ENCODE data around the gene MRPL21.

The MRPL21 gene
- total RNA-seq: 22.8 to 64.0 reads per million in 2 experiments

DNA sequence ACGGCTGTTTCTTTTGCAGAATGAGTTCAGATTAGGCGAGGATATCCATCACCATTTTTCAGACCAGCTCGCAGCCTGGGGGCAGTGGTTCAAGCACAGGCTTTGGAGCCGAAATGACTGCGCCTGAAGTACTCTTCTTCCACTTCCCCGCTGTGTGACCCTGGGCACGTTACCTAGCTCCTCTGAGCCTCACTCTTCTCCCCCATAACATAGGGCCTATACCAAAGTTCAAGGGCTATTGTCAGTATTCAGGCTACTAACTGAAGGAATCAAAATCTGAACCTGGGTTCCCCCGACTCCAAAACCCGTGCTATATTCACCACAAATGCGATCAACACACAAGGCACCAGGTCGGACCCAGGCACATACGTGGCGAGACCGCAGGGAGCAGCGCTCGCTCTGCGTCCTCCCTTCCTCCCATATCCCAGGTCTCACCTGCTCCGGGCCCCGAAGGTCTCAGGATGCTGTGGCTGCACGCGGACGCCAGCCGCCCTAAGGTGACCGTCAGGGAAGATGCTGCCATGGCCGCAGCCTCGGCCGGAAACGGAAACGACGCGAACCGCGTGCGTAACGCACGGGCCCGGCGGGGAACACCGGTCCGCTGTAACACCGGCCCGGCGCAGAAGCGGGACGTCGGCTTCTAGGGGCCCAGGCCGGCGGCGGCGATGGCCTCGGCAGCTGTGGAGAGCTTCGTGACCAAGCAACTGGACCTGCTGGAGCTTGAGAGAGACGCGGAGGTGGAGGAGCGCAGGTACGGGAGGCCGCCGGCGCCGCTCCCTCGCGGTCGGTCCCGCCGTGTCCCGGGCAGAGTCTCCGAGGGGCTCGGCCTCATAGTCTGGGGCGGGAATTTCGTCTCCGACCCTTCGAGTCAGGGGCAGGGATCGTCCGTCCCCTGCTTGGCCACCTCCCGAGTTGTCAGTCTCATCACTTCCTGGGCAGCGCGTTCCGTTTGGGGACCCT lies at the start of gene MRPL21, which contains the start of gene IGHMBP2:
TSS of gene MRPL21 (minus strand) at position 545 of the 960 bp plus-strand sequence. CDS start at position 523, 22 bp downstream.
TSS of gene IGHMBP2 (plus strand) at position 604 of the 960 bp plus-strand sequence. CDS start at position 666, 62 bp downstream.
- DNase-seq (ENCODE audit: low read depth): peak; percentile 71

DNA sequence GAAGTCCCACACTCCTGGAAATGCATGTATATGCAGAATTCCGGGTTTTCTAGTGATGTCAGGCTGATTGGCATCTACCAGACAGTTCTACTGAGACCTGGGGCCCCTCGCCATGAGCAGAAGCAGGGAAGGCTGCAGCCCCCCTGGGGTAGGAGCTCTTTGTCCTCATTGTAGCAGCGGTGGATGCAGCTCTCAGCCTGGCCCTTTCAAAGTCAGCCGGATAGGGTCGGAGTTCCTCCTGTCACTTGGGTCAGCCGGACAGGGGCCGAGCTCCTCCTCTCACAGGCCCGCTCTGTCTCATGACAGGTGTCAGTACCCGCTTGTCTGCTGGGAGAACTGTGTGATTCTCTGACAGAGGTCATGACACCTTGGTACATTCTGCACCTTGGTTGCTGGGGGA lies 47.1 kb upstream of the MRPL21 start:
- DNase-seq (ENCODE audit: low read depth): no peak

DNA sequence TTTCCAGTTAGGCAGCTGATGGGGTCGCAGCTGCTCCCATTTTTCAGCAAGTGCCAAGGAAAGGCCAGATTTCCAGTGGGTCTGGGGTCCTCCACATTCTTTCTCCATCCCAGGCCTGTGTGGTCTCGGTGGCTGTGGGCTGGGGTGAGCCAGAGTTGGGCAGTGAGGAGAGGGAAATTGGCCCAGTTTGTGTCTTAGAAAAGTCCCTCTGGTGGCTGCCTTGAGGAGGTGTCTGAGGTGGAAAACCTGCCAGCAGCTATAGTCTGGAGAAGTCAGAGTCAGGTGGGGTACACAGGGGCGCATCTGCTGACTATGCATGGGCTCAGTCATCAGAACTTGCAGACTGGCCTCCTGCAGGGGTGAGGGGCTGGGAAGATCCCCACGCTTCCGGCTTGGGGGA lies 46.6 kb upstream of the MRPL21 start:
- DNase-seq (ENCODE audit: low read depth): no peak

DNA sequence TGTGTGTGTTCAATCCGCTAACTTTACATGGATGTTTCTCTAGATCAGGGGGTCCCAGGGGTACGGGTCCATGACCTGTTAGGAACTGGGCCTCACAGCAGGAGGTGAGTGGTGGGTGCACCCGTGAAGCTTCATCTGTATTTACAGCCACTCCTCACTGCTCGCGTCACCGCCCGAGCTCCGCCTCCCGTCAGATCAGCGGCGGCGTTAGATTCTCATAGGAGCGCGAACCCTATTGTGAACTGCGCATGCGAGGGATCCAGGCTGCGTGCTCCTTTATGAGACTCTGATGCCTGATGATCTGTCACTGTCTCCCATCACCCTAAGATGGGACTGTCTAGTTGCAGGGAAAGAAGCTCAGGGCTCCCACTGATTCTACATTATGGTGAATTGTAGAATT lies 45.3 kb upstream of the MRPL21 start:
- no peak for DNase-seq (ENCODE audit: low read depth)

DNA sequence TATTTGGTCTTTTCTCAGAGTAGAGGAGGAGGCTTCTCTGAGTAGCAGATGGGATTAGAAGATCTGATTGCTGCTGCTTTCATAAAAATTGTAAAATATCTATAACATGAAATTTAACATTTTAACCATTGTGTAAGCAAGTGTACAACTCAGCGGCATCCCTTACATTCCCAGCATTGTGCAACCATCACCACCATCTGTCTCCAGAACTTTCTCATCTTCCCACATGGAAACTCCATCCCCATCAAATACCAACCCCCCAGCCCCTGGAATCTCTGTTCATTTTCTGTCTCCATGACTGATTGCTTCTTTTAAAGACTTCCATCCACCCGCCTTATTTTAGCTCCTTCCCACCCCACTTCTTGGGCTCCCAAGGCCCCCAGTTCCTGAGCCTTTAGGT lies 44.9 kb upstream of the MRPL21 start:
- no peak for DNase-seq (ENCODE audit: low read depth)

DNA sequence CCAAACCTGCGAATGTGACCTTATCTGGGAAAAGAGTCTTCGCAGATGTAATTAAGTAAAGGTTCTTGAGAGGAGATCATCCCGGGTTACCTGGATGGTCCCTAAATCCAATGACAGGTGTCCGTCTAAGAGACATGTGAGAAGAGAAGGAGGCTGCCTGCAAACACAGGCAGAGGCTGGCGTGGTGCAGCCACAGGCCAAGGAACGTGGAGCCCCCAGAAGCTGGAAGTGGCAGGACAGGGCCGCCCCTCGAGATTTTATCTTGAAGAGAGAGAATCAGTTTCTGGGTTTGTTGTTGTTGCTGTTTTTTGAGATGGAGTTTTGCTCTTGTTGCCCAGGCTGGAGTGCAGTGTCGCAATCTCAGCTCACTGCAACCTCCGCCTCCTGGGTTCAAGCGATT lies 43.5 kb upstream of the MRPL21 start:
- no peak for DNase-seq (ENCODE audit: low read depth)

DNA sequence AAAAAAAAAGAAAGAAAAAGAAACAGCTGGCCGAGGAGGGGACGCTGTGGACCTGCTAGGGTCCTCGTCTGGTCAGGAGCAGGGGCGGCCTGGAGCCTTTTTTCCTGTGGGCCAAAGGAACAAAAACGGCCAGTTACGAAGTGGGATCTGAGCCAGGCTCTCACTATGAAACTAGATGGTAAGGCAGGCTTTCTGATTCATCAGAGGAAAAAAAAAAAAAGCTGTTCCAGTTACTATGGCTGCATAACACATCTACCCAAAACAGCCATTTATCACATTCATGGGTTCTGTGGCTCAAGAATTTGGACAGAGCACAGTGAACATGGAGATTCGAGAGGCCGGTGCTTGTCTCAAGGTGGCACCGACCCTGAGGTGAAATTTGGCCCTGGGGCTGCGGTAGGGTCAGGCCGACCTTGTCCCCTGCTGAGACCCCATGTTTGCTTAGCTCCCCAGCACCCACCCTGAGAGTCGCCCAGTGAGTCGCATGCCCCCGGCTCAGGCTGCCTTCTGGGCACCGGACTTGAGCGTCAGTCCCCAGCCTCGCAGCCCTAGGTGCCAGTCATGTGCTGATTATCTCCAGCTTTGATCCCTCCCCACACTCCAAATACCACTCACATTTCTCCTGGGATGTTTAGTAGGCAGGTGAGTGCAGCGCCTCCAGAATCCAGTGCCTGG lies 42.9 kb upstream of the MRPL21 start:
- DNase-seq (ENCODE audit: low read depth): no peak

DNA sequence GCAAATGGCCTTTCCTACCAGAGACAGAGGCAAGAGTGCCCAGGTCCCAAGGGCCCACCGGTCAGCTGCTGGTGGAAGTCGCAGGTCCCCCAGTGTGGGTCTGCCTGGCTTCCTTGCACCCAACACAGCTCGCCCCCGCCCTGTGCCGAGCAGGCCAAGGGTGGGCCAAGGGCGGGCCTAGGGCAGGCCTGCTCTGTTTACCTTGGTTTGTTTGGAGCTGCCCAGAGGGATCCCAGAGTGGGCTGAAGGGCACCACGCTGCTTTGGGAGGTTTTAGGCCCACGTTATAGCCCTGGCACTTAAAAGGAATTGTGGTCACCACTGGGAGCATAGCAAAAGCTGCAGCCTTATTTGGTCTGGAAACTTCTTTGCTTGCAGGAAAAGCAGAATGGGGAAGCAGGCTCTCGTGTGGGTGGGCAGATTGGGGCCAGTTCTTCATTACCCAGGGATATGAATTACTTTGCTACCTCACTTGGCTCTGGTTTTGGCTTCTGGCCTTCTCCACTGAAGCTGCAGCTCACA lies 39.2 kb upstream of the MRPL21 start:
- DNase-seq (ENCODE audit: low read depth): no peak

DNA sequence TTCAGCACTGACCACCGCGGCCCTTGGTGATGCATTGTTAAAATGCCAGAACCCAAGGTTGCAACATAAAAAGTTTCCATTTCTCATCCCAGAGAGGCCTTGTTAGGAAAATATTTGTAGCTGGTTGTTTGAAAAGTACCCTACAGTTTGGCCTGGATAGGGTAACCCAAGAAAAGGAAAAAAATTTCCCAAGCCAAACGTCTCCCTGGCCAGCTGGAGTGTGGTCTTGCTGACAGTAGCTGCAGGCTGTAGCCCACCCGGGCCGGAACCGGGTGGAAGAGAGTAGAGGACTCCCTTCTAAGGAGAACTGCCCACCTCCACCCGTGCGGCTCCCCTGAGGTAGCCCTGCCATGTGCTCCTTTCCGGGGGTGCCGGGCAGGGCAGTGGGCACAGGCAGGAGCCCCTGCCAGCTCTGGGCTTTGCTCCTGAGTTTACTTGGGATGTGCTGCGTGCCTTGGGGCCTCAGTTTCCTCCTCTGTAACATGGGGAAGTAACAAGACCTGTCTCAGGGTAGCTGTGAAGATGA lies 38.5 kb upstream of the MRPL21 start:
- no peak for DNase-seq (ENCODE audit: low read depth)

DNA sequence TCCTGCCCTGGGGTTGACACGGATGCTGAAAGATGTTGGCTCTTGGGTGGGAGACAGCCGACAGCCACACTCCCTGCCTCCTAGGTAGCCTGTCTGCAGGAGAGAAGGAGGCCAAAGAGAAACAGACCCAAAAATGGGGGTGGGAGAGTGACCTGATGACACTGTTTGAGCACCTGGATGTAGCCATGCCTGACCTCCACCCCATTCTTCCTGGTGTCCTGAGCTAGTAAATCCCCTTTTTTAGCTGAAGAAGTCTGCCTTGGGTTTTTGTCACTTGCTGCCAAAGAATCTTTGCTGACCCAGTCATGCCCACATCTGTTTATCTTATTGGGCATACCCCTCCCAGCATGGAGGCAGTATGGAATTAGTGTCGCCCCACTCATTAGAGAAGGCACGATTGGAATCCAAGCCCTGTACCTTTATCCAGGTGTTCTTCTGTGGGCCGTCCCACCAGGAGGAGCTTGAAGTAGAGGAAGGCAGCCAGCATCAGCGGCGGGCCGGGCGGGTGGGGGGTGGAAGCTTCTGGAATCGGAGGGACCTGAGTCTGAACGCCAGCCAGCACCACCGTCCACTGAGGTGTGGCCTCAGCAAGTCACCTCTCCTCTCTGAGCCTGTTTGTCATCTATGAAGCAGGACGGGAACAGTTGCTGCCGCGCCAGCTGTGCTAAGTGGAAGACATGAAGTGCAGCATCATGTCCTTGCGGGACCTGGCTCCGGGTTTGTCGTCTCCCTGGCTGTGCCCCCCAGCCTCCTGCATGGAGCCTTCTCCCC lies 37.9 kb upstream of the MRPL21 start:
- DNase-seq (ENCODE audit: low read depth): no peak

DNA sequence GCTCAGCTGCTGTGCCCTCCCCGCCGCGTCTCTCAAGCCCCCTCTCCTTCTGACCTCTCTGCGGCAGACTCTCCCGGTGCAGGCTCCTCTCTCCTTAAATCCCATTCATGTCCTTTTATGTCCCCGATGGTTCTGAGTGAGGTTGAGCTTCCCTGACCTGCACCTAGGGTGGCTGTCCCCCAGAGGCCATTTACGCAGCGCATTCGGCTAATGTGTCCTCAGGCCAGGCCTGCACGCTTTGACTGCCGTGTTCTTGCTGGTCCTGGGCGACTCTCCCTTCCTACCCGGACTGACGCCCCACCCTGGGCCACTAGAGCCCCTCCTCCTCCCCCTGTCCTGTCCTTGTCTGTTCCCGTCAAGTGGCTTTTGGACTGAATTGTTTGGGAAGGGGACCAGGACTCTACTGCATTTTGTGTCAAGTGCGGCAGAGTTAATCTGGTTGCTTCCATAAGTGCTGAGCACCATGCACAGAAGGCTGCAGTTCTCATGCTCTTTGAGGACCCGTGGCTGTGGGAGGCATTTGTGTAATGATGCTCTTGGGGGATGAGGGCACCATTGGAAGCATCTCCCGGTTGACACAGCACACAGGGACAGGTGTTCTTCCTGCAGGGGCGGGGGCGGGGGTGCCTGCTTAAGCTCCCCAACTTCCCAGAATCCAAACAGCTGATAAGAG lies 37.2 kb upstream of the MRPL21 start:
- DNase-seq (ENCODE audit: low read depth): no peak

DNA sequence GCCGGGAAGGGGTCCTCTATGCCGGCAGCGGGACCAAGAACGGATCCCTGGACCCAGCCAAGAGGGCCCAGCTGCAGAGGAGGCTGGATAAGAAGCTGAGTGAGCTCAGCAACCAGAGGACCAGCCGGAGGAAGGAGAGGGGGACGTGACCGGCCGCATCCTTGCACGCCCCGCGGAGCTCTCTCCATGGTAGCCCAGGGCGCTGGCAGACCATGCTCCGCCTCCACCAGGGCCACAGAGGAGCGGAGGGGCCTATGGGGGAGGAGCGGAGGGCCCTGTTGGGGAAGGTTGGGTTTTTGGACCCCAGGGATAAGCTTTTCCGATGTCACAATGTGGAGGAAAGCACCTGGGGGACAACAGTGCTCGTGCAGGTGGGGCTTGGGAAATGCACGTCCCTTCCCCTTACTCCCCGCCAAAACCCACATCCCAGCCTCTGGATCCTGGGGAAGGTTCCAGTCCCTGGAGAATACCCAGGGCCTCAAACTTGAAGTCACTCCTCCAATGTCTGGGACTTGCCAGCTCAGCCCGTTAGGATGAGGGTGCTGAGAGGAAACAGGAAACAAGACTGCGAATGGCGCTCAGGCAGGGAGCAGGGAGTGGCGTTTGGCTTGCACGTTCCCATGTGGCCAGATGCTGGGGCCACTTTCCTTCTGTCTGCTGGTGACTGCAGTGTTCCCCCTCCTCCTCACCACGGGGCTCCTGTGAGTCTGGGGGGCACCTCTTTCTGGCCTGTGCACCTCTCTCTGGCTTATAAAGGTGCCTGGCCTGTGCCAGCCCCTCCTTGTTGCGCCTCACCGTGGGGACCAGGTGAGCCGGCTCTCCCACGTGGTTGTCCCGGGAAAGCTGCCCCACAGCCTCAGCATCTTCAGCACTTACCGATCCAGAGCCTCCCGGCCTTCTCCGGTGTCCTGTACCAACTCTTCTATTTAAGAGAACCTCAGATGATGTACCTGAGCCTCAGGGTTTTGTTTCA lies 36.2 kb upstream of the MRPL21 start:
- DNase-seq (ENCODE audit: low read depth): no peak

DNA sequence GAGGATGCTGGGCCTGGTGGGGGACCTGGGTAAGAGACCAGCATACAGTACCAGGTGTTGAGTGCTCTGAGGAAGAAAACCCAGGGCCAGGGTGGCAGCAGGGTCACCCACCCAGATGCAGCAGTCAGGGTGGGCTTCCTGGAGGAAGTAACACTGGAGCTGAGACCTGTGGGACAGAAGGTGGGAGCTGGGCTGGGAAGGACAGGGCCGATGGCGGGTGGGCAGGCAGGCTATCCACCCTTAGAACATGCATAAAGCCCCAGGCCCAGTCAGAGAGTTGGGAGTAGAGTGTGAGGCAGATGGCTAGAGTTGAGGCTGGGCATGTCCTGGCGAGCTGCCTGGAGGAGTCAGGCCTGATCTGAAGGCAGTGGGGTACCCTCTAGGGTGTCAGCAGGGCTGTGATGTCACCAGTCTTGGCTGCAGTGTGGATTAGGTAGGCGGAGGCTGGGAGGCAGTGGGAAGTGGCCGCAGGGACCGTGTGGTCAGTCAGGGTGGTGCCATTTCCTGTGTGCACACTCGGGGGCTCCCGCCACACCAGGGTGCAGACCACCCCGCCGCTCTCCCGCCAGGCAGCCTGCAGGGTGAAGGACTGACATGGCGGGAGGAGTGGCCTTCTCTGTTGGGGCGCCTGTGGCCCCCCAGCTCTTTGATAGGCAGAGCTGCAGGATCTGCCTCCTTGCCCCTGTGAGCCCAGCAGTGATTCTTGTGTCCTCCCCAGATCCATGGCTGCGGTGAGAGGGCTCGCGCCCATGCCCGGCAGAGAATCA lies 35.4 kb upstream of the MRPL21 start:
- no peak for DNase-seq (ENCODE audit: low read depth)

DNA sequence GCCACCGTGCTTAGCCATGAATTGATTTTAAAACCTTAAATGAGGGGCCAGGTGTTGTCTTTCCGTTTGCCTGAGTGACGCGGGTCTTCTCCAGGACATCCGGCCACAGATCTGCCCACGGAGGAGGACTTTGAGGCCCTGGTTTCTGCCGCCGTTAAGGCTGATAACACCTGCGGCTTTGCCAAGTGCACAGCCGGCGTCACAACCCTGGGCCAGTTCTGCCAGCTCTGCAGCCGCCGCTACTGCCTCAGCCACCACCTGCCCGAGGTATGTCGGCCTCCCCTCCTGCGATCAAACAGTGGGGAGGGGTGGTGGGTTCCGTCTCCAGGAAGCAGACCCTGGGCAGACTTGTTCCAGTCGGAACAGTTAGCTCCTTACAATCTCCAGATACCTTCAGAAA lies 34.5 kb upstream of the MRPL21 start:
- DNase-seq (ENCODE audit: low read depth): no peak

DNA sequence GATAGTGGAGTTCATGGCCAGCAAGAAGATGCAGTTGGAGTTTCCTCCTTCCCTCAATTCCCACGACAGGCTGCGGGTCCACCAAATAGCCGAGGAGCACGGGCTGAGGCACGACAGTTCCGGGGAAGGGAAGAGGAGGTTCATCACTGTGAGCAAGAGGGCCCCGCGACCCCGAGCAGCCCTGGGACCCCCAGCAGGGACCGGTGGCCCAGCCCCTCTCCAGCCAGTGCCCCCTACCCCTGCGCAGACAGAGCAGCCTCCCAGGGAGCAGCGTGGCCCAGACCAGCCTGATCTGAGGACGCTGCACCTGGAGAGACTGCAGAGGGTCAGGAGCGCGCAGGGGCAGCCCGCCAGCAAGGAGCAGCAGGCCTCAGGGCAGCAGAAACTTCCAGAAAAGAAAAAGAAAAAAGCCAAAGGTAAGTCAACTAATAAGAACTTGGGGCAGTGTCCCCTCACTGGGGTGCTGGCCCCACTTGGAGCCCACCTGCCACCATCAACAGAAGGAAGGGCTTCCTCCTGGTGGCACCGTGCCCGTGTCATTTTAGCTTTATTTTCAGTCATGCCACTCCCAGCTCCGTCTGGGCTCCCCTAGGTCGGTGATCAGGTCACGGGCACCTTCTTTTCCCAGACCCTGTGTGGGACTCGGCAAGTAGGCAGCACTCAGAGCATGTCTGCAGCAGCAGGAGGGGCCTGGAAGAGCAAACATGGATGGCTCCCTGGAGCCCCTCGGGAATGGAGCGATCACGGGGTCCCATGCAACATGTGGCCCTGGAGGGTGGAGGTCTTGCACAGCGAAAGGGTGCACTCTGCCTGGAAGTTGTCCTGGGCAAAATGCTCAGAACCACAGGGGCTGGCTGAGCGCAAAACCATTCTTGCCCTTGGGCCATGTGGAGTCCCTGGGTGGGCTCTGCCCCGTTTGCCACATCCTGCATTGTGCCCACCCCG lies 33.3 kb upstream of the MRPL21 start:
- no peak for DNase-seq (ENCODE audit: low read depth)

DNA sequence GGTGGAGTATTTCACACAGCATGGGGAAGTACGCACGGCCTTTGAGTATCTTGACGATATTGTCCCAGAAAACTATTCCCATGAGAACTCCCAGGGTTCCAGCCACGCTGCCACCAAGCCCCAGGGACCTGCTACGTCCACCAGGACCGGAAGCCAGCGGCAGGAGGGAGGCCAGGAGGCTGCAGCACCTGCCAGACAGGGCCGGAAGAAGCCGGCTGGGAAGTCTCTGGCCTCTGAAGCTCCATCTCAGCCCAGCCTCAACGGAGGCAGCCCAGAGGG lies 32.7 kb upstream of the MRPL21 start:
- DNase-seq (ENCODE audit: low read depth): no peak

DNA sequence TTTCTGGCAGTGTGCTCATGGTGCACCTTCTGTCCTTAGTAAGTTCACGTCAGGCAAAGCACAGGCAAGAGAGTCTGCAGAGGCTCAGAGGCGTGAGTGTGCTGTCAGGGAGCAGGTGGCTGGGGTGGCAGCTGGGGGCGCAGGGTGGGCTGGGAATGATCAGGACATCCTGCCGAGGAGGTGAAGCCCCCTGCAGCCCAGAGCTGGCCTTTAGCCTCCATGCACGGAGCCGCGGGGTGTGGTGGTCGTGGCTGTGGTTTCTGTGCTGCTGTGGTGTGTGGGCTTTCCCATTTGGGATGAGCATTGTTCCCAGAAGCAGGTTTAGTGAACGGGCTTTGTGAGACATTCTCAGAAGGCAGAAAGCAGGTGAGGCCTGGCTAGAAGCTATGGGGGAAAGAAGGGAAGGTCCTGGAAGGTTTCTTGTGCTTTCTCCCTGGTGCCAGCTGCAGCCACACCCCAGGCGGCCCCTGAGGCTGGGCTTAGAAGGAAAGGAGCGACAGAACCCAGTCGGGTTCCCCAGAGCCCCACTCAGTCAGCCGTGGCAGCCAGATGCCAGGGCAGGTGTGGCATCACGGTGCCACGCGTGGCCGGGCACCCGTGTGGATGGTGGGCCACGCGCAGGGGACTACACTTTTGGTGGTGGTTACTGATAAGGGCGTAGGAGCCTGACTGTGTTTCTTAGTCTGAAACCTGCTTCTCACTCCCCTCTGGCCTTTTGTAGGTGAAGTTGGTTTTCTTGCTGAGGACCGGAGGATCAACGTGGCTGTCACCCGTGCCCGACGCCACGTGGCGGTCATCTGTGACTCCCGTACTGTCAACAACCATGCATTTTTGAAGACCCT lies 32.1 kb upstream of the MRPL21 start:
- no peak for DNase-seq (ENCODE audit: low read depth)

Data from T follicular helper cell (primary cell).